Inflammatory macrophage (primary cell): ENCODE measurements around the gene GNAZ.

Experiments
- DNase-seq, 2 donors: peaks; one replicate each; pipeline ENCODE4 v3.0.0-alpha.2; 2020 to 2022

Gene GNAZ

DNA sequence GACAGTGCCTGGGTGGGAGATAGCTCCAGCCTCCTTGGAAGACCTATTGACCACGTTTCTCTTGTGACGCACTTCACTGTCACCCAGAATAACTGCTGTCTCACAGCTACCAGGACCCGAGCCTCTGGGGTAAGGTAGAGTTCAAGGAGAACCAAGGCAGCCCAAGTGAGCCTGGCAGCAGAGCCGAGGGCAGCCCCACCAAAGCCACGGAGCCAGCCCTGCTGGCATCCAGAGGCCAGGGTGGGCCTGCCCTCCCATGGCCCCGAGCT lies 38.7 kb downstream of the GNAZ start:
- DNase-seq: no peak

DNA sequence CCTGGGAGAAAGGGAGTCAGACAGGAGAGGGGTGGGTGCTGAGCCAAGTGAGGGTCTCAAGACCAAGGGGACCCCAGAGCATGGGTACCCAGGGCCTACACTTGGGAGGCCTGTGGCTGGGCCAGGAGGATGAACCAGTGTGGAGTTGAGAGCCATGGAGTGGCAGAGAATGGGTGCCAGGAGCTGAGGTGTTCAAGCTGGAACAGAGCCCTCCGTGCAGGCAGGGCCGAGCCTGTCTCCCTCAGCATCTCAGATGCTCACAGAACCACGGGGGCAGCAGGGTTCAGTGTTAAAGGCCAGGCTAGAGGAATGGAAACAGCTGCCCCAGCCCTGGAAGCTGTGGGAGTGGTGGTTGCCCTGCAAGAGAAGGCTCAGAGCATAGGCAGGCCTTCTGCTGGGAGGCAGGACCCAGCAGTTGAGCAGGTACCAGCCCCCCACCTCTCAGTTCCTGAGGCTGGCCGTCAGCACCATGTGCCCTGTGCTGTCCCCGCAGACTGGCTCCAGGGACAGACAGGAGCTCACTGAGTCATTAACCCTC lies 39.2 kb downstream of the GNAZ start:
- no peak for DNase-seq

DNA sequence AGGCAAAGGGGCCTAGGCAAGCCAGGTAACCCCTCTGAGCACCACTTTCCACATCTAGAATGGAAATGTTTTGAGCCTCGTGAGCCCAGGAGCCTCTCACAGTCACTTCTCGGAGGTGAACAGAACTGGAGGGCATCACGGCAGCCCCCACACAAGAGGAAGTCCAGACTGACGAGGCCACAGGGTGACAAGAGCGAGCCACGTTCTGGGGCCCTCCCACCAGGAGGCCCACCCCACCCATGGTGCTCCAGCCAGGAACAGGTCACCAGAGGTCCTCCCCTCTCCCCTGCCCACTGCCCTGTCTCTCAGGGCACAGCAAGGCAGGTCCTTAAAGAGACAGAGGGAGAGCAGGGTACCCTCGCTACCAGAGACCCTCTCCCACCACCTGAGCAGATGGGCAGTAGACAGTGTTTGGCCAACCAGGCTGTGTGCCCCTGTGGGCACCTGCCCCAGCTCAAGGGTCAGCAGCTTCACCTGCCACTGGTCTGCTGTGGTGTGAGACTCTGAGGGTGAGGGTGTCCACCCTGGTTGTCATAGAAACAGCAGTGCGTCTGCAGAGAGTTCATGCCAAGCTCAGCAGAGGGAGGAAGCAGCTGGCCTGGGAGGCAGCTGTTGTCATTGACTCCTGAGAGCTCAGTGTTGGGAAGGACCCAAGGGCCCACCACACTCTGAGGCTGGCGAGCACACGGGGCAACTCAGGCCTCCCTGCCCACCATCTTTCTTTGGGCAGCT lies 40.0 kb downstream of the GNAZ start:
- DNase-seq: no peak

DNA sequence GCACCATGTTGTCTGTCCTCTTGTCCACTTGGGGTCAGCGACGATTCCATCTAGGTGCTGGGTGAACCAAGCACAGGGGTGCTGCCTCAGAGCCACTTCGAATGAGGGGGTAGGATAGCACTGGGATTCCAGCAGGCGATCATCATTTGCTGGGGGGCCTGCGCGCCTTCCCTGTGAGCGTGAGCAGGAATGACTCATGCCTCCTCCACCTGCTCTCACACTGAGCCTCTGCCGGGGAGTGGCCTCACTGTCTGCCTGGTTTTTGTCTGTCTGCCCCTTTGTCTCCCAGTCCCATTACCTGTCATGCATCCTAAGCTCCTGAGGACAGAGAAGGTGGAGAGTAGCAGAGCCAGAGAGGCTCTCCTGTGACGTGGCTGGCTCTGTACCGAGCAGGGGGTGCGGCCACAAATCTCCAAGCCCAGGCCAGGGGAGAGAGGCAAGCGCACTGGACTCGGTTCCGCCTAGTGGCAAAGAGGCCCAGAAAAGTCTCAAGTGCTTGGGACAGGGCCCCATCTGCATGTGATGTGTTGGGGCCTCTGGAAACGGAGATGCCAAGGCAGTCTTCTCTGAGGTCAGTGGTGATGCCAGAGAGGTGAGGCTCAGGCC lies 40.7 kb downstream of the GNAZ start:
- no peak for DNase-seq

DNA sequence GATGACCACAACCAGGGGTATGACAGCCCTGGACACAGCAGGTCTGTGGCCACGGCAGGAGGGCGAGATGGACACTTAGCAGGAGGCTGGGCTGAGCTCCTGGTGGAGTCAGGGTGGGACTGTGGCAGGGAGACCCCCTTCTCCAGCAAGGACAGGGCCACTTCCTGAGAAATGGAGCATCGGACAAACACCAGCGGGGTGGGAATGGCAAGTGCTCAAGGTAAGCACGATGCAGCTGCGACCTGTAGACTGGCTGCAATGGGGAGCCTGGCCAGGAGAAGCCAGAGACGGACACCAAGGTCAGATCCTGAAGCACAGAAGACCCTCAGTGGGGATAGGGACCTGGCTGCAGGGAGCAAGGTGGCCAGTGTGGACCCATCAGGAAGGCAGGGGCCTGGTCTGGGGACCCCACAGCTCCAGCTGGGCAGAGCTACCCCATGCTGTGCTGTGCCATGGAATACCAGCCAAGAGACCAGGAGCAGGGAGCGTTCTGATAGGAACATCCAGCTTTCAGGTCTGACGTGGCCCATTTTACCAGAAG lies 42.2 kb downstream of the GNAZ start:
- DNase-seq: no peak

DNA sequence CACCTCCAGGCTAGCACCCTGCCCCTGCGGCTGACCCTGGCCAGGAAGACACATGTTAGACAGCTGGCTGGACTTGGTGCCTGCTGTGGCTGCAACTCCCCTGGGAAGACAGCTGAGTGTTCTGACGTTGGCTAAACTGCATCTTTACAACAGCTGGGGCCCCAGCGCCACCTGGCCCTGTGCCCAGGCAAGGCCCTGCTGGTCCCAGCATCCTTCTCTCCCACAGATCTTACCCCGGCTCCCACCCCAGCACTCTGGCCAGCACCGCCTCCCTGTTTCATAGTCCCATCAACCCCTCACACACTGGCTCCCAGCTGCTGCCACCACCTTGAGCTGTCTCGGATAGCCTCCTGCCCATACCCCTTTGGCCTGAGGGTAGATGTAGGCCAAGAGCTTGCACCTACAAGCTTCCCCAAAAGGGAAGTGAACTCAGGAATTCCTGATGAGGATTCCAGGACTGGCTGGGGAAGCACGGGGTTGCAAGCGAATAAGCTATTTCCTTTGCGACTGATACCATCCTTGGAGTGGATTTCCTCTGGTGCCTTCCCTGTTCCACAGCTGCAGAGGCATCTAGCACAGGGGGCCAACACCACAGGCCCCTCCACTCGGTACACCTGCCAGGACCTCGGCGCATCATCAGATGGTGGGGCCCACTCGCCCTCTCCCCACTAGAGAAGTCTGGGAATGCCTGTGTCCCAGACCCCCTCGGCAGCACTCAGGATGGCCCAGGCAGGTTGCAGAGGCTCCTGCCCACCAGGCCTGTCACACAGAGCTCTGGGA lies 42.9 kb downstream of the GNAZ start:
- DNase-seq: no peak

DNA sequence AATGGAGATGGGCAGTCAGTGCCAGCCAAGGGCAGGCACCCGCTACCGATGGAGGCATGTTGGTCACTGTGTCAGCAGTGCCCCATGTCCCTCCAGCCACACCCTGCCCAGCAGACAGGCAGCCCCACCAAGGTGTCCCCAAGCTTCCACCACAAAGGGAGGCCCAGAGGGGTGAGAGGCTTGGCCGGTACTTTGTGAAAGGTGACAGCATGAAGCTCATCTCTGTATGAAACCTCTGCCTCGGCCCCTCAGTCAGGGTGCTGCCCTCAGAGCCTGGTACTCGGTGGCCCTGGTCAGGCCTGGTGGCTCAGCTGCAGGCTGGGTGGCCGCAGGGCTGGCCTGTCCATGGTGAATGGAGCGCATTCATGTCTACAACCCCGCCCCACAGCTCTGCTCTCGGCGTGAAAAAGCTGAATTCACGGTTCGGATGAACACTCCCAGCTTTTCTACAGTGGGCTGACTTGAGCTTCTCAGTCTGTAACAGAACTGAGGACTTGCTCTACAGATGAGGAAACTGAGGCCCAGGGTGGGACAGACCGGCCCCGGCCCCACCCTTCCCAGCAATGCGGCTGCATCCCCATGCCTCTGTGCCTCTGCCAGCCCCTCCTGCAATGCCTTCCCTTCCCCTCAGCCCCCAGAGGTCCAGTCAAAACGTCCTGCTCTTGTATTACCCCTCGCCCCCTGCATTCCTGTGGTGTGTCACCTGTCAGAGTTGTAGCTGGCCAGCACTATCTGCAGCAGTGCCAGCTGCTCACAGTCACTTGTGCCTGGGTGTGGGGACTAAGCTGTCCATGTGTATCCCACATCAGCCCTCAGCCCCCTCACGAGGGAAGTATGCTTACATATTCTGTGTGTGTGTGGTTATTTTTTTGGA lies 43.8 kb downstream of the GNAZ start:
- DNase-seq: no peak

DNA sequence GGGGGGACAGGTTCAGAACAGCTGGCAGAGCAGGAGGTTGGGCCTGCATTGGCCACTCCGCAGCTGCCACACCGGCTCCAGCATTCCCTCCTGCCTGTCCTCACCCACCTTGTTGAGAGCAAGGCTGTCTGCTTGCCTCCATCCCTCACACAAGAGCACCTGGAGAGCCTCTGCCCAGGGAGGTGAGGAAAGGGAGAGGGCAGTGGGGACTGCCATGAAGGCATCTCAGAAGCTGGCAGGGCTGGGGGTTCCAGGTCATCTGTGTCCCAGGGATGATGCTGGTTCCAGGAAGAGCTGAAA lies 44.4 kb downstream of the GNAZ start:
- DNase-seq: no peak

DNA sequence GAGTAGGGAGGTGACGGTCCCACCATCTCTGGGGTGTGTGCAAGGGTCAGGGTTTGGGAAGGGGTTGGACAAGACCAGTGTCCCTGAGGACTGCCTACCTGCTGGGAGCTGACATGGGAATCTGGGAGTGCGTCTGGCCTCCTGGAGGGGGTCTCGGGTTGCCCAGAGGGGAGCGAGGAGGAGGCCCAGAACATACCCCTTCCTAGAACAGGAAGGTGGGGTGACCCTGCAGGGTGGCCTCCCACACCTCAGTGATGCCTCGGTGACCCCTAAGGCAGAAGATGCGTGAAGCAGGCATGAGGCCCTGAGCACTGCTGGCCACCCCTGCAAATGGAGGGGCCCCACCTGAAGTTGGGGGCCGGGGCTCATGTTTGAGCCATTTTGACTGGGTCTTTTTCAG lies 45.0 kb downstream of the GNAZ start:
- DNase-seq: no peak

DNA sequence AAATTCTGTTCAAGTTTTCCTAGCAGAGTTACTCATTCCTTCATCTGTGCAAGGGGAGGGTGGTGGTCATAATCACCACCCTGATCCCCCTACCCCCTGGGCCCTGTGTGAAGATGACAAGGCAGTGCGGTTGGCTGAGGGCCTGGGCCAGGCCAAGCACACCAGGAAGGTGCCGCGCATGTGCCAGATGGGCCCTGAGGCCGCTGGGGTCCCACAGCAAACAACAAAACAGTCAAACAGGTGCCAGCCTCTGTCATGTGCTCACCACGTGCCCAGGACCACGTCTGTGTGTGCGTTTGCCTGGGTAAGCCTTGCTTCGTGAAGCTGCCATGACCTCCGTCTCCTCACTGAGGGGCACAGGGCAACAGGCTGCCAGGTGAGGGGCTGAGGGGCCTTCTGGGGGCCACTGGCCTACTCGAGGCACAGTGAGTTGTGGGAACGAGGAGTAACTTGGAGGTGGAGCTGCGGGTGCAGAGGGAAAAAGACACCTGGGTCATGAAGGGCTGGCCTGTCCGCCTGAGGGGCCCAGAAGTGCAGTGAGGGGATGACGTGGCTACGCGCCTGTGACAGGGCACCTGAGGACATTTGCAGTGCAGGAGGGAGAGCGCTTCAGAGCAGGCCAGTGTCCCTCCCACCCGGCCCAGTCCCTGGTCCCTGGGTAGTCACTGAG lies 45.6 kb downstream of the GNAZ start:
- DNase-seq: no peak

DNA sequence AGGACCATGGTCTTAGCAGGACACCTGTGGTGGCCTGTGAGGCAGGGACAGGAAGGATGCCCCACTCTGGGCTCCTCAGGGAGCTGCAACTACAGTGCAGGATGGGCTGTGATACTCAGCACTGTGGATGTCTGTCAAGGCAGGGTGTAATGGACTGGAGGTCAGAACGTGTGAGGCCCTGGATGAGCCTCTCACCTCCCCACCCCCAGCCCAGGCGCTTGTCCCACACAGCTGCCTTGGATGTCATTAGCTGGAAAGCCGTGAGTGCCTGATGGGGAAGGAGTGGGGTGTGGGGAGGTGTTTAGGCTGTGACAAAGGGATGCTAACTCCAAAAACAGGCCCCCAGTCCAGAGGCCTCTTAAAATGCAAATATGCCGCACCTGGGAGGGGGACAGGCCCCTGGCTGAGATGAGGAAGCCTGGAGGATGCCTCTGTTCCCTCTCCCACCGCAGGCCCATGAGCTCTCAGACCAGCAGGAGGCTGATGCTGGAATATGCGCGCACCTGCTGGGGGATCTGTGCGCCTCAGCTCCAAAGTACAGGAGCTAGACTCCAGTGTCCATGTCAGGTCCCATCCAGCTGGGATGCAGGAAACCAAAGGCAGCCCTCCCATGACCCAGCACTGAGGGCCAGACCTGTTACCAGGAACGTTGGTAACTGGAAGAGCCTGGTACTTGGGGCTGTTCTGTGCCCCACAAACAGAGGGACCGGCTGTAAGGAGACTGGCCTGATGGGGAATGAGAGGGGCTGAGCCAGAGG lies 46.4 kb downstream of the GNAZ start:
- DNase-seq: no peak

DNA sequence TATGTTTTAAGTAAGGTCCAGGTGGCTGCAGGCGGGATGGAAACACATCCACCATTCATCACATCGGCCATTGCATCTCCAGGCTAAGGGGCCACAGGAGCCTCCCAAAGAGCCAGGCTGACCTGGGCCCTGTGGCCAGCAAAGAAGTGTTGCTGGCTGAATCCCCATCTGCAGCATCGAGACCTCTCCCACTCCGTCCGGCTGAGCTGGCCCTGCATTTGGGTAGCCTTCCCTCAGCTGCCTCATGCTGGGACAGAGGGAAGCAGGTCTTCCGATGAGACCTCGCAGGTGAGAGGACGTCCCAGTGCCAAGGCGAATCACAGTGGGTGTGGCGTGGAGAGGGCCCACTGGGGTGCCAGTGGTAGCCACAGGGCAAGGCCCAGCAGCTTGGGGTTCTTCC lies 47.0 kb downstream of the GNAZ start:
- no peak for DNase-seq

DNA sequence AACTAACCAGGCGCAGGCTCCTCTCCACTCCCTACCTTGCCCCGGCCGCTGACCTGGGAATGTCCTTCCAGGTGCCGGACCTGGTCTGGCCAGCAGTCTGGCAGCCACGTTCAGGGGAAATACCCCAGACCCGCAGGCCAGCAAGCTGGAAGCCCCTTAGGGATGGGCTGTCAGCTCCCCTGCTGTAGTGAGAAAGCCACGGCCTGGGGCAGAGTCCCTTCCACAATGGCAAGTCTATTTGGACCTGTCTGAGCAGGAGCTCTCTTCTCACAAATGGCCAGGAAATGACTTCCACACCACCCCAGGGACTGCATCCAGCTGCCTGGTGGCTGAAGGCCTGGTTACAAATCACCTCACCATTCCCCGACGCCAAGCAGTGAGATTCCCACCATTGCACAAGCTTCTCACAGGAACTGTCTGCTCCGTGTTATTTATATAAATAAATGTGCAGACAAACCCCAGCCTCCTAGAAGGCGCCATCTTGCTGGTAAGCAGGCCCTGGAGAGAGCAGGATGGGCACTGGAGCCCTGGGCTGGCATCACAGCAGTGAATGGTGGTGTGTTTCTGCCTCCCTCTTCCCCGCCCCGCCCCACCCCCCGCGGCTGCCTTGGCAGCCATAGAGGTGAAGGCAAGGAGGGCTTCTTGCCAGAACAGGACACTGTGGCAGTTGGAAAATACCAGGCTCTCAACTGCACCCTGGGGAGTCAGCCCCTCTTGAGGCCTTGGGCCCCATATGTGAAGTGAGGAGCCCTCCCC lies 47.8 kb downstream of the GNAZ start:
- no peak for DNase-seq

DNA sequence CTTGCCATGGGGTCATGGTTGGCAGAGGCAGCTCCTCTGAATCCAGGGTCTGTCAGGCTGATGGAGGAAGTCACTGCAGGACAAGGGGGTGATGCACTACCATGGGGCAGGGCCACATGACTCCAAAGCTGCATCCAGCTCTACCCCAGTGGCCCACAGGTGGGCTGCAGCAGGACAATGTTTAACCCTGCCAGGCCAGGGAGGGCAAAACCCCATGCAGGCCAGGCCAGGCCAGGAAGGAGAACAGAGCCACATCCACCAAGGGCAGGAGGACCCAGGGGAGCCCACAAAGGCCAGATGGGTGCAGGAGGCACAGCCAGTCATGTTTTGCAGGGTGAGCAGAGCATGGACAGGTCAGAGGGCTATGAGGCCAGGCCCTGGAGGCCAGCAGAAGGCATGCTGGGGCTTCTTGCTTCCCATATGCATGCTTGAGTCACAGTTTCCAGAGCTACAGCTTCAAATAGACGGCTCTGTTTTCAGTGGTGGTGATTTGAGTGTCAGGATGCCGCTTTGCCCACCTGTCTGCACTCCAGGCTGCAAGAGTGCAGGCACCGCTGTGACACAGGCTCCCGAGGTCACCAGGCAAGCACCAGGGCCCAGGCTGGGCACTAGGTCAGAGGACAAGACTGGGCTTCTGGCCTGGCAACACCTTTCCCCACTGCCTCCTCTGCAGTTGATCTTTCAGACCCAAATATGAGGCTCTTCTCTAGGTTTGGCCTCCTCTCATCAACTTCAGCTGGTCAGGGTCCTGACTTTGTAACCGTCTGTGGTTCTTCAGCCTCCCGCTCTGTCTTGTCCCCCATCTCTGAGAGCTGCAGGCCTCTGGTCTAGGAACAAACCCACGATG lies 48.6 kb downstream of the GNAZ start:
- no peak for DNase-seq

DNA sequence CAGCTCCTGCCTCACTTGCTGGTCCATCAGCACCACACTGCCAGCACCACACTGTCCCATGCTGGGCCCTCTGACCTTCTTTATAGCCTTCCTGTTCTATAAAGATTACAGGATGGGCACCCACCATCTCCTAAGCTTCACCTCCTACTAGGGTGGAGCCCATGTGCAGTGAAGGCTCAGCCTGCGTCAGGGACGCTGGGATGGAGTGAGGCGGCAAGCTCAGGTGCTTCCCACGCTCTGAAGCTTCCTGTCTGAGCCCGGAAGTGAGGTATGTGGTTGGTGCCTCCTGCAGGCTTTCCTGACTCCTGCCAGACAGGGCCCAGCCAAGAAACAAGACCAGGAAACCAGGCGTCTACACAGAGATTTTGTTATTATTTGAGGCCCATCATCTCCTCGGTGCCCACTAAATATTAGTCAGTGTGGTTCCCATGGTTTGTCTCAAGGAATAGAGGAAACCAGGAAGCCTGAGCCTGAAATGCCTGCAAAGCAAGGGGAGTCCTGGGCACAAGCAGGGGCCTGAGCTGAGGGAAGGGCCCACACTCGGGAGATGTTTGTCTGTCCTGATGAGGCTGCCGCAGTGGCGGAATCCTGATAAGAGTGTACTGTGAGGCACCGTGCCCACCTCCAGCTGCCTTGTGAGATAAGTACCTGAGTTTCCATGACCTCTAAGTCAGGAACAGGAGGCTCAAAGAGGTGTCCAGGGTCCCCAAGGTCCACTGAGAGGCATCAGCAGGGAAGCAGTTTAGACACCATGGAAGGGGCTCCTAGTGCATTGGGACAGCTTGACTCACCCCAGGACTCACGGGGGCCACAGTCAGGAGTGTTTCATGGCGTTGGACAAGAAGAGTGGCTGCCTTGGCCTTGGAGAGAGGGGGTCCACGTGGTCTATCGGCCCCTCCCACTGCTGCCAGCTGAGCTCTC lies 49.4 kb downstream of the GNAZ start:
- DNase-seq: no peak

DNA sequence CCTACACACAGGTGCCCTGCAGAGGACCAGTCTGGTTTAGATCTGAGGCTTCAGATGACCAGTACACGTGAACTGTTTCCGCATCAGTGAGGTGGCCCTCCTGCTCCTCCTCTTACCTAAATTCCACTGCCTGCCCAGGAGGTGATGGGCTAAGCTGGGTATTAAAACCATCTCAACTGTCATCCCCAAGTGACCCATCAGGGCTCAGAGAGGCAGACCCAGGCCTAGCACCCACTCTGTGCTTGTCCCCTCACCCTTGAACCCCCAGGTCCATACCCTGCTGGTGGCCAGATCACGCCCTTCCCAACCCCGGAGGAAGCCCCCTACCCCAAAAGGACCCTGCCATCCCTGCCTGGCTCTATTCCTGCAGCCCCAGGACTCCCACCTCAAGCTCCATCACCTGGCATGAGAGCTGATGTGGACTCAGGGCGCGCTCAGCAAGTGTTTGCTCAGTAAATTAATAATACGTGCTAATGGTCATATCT lies 50.1 kb downstream of the GNAZ start:
- DNase-seq: no peak

DNA sequence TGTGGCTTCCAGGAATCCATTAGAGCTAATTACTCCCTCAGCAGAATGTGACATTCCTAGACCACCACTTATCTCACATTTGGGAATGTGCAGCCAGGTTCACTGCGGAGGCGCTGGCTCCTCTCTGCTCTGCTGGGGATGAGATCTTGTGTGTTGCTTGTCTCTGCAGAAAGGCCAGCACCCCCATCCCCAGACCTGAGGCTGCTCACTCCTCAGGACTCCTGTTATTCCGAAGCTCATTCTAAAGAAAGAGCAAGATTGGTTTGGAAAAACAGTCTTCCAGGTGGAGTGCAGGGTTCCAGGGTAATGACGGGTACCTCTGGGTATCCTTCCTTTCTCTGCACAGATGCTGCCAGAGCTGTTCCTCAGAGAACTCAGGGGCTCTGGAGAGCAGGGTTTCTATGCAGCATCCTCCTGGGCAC lies 50.7 kb downstream of the GNAZ start:
- no peak for DNase-seq

DNA sequence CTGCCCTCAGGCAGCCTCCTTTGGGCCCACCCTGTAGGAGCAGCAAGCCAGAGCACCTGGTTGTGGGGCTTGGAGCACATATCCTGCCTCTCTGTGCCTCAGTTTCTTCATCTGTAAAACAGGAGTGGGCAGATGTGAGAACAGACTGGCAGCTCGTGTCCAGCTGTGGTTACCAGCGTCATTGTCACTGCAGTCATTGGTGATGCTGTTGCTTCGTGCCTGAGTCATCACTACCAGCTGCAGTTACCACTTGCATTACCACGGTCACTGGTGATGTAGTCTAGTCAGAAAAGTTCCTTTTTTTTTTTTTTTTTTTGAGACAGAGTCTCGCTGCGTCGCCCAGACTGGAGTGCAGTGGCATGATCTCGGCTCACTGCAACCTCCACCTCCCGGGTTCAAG lies 51.1 kb downstream of the GNAZ start:
- peak; percentile 30 to 65 for DNase-seq
